Duodenal mucosa (tissue), 2 donors: ENCODE results near the gene KDM2B.

Source experiments
- H3K27ac ChIP-seq: one replicate; pipeline ENCODE4 v1.7.0; 2013; ENCODE audit warnings: low read depth, low read length
- H3K27me3 ChIP-seq, 2 donors: one replicate each; pipeline ENCODE4 v1.7.0; 2013; ENCODE audit warnings: low read length in 2 of 2, control low read depth in 1 of 2; ENCODE audit not compliant: insufficient read depth in 2 of 2, control insufficient read depth in 1 of 2
- H3K36me3 ChIP-seq, 2 donors: one replicate each; pipeline ENCODE4 v1.7.0; 2013; ENCODE audit warnings: low read length in 2 of 2, control low read depth in 1 of 2; ENCODE audit not compliant: insufficient read depth in 2 of 2, control insufficient read depth in 1 of 2
- H3K4me1 ChIP-seq, 2 donors: one replicate each; pipeline ENCODE4 v1.7.0; 2013; ENCODE audit warnings: low read length in 2 of 2, control low read depth in 1 of 2; ENCODE audit not compliant: insufficient read depth in 2 of 2, control insufficient read depth in 1 of 2
- H3K4me3 ChIP-seq, 2 donors: one replicate each; pipeline ENCODE4 v1.7.0; 2013; ENCODE audit warnings: low read length in 2 of 2, low read depth in 1 of 2
- H3K9ac ChIP-seq, 2 donors: one replicate each; pipeline ENCODE4 v1.7.0; 2013; ENCODE audit warnings: low read length in 2 of 2, low read depth in 1 of 2
- H3K9me3 ChIP-seq, 2 donors: one replicate each; pipeline ENCODE4 v1.7.0; 2013; ENCODE audit warnings: low read length in 2 of 2, control low read depth in 1 of 2; ENCODE audit not compliant: control insufficient read depth in 1 of 2

KDM2B gene

GRCh38 chr12:121423682-121424623, 156.9 kb downstream of the KDM2B start:
- Histone ChIP-seq H3K4me3 (no peak overlapping the region), H3K4me1 (no peaks in the 10 kb centered on the region), H3K9me3 (no peaks in the 10 kb centered on the region), H3K9ac (no peak overlapping the region), H3K36me3 (peaks cover 63 to 80% of the 10 kb centered on the region in 2 donors), H3K27ac (no peak overlapping the region), H3K27me3 (no peaks in the 10 kb centered on the region)

DNA sequence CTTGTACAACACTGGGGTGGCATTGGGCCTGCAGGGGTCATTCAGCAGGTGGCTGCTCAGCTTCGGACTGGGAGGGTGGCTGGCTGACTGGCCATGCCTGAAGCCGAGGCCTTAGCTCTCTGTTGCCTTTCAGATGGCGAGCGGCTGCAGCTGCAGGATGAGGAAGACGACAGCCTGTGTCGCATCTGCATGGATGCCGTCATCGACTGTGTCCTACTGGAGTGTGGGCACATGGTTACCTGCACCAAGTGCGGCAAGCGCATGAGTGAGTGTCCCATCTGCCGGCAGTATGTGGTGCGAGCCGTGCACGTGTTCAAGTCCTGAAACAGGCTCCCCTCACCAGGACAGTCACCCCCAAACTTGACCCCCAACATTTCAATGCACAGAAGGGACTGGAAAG, 157.6 kb downstream of the KDM2B start:
- Histone ChIP-seq H3K4me3 (no peak overlapping the region), H3K27ac (no peak overlapping the region), H3K4me1 (no peaks in the 10 kb centered on the region), H3K9ac (no peak overlapping the region), H3K9me3 (no peaks in the 10 kb centered on the region), H3K27me3 (no peaks in the 10 kb centered on the region), H3K36me3 (peaks cover 56 to 79% of the 10 kb centered on the region in 2 donors)

DNA sequence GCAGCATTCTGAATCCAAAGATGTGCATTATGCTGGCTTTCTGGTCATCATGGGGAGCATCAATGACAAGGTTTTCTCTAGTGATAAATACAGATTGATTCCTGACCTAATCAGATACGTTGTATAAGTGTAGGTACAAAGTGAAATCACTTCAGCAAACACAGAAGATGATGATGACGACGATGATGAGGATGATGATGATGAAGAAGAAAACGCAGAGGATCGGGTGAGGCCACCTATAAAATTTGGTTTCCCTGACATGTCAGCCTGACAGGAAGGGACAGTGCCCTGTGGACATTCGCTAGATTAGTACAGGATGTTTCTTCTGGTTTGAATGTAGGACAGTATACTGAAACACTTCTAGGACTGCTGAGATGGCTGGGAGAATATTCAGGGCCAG, 160.7 kb downstream of the KDM2B start:
- Histone ChIP-seq H3K4me3 (no peak overlapping the region), H3K9me3 (no peaks in the 10 kb centered on the region), H3K27me3 (no peaks in the 10 kb centered on the region), H3K36me3 (peaks cover 62 to 80% of the 10 kb centered on the region in 2 donors), H3K9ac (no peak overlapping the region), H3K27ac (no peak overlapping the region), H3K4me1 (peaks cover 0 to 5% of the 10 kb centered on the region in 2 donors)

DNA sequence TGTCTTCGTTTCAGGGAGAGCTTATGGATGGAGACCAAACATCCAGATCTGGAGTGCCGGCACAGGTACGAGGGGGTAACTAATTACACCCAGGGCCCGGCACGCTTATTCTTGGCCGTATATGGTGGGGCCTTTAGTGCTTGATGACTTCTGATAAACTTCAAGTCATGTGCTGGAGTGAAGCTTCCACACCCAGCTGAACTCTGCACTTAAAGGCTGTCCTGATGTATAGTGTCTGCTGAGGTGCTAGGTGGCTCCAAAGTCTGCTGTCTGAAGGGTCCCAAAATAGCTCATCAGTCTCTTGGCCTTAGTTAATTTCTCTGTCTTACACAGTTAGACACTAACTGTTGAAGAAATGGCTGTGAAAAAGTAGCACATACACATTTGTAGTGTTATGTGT, 163.0 kb downstream of the KDM2B start:
- no peak overlapping the region for H3K27ac ChIP-seq
- H3K4me1 ChIP-seq, result peaks cover 0 to 5% of the 10 kb centered on the region in 2 donors
- peaks cover 45 to 67% of the 10 kb centered on the region in 2 donors for H3K36me3 ChIP-seq
- no peaks in the 10 kb centered on the region for H3K9me3 ChIP-seq
- no peaks in the 10 kb centered on the region for H3K27me3 ChIP-seq
- H3K9ac ChIP-seq, result no peak overlapping the region
- H3K4me3 ChIP-seq, result no peak overlapping the region

- H3K9ac ChIP-seq, result no peak overlapping the region
- H3K9me3 ChIP-seq, result no peaks in the 10 kb centered on the region
- peaks cover 0 to 5% of the 10 kb centered on the region in 2 donors for H3K4me1 ChIP-seq
- no peak overlapping the region for H3K27ac ChIP-seq
- H3K4me3 ChIP-seq, result no peak overlapping the region
- H3K27me3 ChIP-seq, result no peaks in the 10 kb centered on the region
- peaks cover 13 to 37% of the 10 kb centered on the region in 2 donors for H3K36me3 ChIP-seq
These were observed 166.9 kb downstream of the KDM2B start for GRCh38 chr12:121413917-121414316.

- H3K27ac ChIP-seq, result no peak overlapping the region
- H3K4me3 ChIP-seq, result no peak overlapping the region
- no peaks in the 10 kb centered on the region for H3K27me3 ChIP-seq
- peaks cover 0 to 39% of the 10 kb centered on the region in 2 donors for H3K36me3 ChIP-seq
- H3K9ac ChIP-seq, result no peak overlapping the region
- no peaks in the 10 kb centered on the region for H3K9me3 ChIP-seq
- H3K4me1 ChIP-seq, result peaks cover 10 to 17% of the 10 kb centered on the region in 2 donors
These were observed 175.6 kb downstream of the KDM2B start for GRCh38 chr12:121405211-121405610.

GRCh38 chr12:121404734-121405133, 176.1 kb downstream of the KDM2B start:
- H3K9ac ChIP-seq, result no peak overlapping the region

GRCh38 chr12:121403721-121404120, 177.1 kb downstream of the KDM2B start:
- no peak overlapping the region for H3K4me3 ChIP-seq
- H3K9me3 ChIP-seq, result no peaks in the 10 kb centered on the region
- H3K36me3 ChIP-seq, result peaks cover 0 to 32% of the 10 kb centered on the region in 2 donors

More at GRCh38 chr12:121404734-121405133, 176.1 kb downstream of the KDM2B start:
- Histone ChIP-seq H3K4me1 (peaks cover 10 to 17% of the 10 kb centered on the region in 2 donors), H3K4me3 (no peak overlapping the region), H3K27me3 (no peaks in the 10 kb centered on the region), H3K36me3 (peaks cover 0 to 39% of the 10 kb centered on the region in 2 donors), H3K27ac (no peak overlapping the region), H3K9me3 (no peaks in the 10 kb centered on the region)

DNA sequence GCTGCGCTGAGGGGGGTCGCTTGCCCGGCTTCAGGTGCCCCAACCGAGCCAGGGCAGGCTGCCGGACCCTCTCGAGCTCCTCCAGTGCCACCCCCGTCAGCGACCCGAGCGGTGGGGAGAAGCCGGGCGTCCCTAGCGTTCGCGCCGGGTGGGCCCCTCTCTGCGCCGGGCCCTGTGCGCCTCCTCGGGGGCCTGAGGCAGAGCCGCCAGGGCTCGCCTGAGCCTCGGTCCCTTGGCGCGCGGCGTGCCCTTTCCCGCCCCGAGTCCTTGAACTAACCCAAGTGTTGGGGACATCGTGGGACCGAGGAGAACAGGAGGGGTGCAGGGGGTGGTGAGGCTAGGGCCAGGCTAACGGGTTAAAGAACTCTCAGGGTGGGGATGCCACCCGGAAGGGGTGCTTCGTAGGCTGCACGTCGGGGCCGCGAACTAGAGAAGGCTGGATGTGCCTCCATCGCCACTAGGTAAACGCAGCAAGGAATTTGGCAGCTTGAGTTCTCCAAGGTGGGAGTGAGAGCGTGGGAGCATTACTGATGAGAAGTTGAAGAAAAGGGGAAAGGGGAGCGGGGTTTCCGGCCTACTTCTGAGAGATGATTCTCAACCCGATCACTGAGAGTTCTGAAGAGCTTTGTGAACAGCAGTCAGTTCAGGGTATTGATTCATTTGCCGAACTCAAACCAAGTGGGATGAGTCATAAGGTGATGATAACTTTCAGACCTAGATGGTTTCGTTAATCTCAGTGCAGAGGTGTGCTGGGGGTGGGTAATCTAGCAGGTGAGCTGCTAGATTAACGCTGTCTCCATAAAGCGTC, 180.3 kb downstream of the KDM2B start:
- peak overlapping the region; percentile 89 to 98 for H3K9ac ChIP-seq
- H3K4me3 ChIP-seq, result peak overlapping the region; percentile 92 to 93
- H3K4me1 ChIP-seq, result peaks cover 16 to 29% of the 10 kb centered on the region in 2 donors
- H3K9me3 ChIP-seq, result no peaks in the 10 kb centered on the region
- H3K27me3 ChIP-seq, result no peaks in the 10 kb centered on the region
- peaks cover 0 to 10% of the 10 kb centered on the region in 2 donors for H3K36me3 ChIP-seq
- H3K27ac ChIP-seq, result peak overlapping the region; percentile 74

More at GRCh38 chr12:121403721-121404120, 177.1 kb downstream of the KDM2B start:
- Histone ChIP-seq H3K27ac (no peak overlapping the region), H3K4me1 (peaks cover 12 to 25% of the 10 kb centered on the region in 2 donors), H3K27me3 (no peaks in the 10 kb centered on the region), H3K9ac (no peak overlapping the region)
